LNCAP (cell line): ENCODE results near the gene TMEM60.

ENCODE experiments used
- CTCF ChIP-seq: fragments of 450-650 bp; IDR thresholded peaks from 2 replicates; pipeline ENCODE4 v1.5.1; 2017; ENCODE audit warnings: mild to moderate bottlenecking

Gene TMEM60

GRCh38 chr7:77796109-77796508 is 2.1 kb downstream of the TMEM60 start:
- TF ChIP-seq CTCF: no peak

- TF ChIP-seq CTCF: no peak
Observed at GRCh38 chr7:77794000-77794399, 4.2 kb downstream of the TMEM60 start.

GRCh38 chr7:77791956-77792355 is 6.3 kb downstream of the TMEM60 start:
- TF ChIP-seq CTCF: no peak

GRCh38 chr7:77791336-77791735 is 6.9 kb downstream of the TMEM60 start:
- no peak for TF ChIP-seq CTCF

GRCh38 chr7:77788327-77788902 is 9.8 kb downstream of the TMEM60 start:
- no peak for TF ChIP-seq CTCF

- TF ChIP-seq CTCF: no peak
Observed at GRCh38 chr7:77786741-77787140, 11.5 kb downstream of the TMEM60 start.

GRCh38 chr7:77786018-77786417 is 12.2 kb downstream of the TMEM60 start:
- TF ChIP-seq CTCF: no peak

- TF ChIP-seq CTCF: no peak
Observed at GRCh38 chr7:77783545-77783944, 14.7 kb downstream of the TMEM60 start.
